ENCODE data around the gene PLEKHA1.

Gene PLEKHA1

GRCh38 chr10:122463466-122464249 lies 89.2 kb downstream of the PLEKHA1 start:
- DNase-seq, result no peak

- DNase-seq, result no peak
Measured at GRCh38 chr10:122464250-122464510, 89.7 kb downstream of the PLEKHA1 start.

DNA sequence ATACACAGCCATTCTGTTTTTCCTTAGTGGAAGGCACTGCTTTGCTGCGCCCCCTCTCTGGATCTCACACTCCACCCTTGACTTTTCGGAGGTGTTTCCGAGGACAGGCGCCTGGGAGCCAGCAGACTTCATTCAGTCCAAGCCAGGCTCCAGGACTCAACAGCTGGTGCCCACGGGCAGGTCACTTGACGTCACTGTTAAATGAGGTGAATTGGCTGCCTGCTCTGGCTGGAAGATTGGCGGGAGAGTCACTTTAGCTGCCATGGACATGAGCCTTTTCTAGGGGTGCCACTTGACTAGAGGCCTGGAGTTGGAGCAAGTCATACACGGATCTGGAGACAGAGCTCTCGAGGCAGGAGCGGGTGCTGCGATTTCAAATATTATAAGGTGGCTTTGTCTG lies 90.1 kb downstream of the PLEKHA1 start:
- DNase-seq, result no peak

GRCh38 chr10:122465401-122466040 lies 91.0 kb downstream of the PLEKHA1 start:
- DNase-seq, result no peak

- DNase-seq, result no peak
Measured at GRCh38 chr10:122466951-122467381, 92.5 kb downstream of the PLEKHA1 start.

DNA sequence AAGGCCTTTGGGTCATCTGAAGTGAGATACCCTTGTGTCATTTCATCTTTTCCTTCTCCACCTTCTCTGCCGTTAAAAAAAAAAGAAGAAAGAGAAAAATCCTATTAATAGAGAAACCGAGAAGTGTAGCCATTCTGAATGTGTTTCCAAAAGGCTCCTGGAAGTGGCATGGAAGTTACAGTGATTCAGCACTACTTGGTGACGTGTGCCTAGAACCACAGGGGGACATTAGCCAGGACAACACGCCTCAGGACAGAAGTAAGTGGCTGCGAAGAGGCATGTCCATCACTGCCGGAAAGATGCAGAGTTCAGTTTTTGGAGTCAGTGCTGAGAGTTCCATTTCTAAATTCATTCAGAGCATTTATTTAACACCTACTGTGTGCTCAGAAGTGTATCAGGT lies 93.2 kb downstream of the PLEKHA1 start:
- DNase-seq, result no peak

DNA sequence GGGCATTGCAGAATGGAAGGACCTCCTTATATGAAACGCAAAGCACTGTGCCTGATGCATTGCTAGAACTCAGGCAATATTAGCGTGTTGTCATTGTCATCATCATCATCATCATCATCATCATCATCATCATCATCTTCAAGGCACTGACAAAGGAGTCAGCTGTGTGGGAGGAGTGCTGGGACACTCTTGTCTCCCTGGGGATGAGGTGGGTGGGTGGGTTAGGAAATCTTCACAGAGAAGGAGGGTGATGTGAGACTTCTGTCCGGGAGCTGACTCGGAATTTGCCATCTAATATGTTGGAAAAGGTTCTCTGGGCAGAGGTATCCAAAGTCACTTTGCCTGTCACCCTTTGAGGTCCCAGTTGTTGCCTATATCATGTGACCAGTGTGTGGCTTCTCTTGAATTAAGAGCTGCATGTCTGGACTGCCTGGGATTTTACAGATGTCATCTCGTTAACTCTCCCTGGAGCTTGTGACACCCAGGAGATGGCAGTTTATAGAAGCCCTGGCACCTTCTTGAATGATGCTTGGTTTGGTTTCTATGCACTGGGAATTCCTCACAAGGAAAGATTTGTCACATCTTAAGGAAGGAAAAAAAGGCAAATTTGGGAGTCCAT lies 93.9 kb downstream of the PLEKHA1 start:
- no peak for DNase-seq

- no peak for DNase-seq
Measured at GRCh38 chr10:122468926-122469781, 94.6 kb downstream of the PLEKHA1 start.

DNA sequence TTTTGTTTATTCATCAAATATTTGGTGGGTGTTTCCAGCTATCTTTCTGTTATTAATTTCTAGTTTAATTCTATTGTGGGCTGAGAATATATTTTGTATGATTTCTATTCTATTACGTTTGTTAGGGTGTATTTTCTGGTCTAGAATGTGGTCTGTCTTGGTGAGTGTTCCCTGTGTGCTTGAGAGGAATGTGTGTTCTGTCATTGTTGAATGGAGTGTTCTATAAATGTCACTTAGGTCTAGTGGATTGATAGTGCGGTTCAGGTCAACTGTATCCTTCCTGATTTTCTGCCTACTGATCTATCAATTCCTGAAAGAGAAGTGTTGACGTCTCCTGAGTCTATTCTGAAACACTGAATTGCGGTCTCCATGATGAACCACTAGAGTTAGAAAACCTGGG lies 95.3 kb downstream of the PLEKHA1 start:
- DNase-seq, result no peak

DNA sequence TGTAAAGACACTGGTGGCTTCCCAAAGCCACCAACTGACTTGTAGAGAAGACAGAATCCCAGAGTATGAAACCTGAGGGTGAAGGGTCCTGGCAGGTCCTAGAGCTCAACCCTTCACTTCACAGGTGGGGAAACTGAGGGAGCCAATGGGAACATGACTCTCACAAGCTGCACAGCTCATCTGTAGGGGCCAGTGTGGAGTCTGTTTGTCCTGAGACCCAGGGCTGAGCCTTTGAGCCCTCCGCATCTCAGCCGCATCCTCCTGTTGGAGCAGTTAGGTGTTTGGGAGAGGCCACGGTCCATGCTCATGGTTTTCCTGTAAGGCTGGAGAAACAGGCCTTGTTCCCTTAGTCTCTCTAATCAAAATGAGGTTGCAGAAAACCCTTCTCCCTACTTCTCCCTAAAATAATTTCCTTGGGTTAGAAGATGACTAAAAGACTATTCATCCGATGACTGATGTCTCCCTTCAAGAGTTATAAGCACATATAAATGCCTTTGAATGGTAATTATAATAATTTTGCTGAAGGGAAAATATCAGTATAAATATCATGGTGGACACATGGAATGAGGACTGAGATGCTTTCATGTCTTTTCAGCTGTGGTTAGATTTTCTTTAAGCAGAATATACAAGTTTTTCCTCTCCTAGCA lies 97.1 kb downstream of the PLEKHA1 start:
- no peak for DNase-seq

DNA sequence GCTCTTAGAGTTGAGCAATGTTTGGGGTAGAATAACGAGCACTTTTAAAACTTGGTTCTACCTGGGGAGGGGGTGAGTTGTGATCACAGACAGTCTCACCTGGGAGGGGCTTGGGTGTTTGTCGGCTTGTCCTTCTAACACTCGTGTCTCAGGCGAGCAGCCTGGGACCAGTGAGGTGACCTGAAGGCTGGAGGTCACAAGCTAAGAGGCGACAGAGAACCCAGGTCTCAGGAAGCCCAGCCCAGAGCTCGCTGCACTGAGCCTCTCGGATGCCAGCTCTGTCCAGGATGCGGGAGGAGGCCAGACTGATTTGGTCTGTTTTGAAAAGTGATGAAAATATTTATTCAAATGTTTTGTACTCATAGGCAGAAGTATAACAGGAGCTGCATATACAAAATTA lies 98.6 kb downstream of the PLEKHA1 start:
- DNase-seq, result no peak

DNA sequence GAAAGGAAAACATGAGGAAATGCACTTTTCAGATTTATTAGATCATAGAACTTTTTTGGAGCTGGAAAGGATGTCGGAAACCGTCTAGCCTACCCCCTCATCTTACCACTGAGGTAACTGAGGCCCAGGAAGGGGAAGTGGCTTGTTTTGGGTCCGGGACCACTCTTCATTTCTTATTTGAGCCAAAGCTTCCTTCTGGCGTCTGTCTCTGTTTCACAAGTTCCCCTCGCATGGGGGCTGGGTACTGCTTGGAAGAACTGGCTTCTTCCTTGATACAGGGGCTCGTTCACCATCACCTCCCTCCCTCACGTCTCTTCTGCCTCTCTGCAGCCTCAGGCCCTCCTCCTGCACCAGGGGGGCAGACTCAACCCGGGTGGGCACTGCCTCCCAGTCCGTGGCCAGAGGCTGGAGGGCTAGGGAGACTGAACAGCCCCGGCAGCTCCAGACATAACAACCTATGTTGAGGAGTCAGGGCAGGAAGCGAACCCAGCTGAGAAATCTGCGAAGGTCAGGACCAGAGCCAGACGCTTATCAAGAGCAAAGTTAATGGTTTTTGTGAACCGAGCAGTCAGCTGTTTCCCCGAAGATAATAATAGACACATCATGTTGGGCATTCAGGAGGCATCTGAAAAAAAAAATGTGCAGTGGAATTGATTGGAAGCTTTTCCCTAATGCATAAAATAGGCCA lies 99.8 kb downstream of the PLEKHA1 start:
- no peak for DNase-seq

- DNase-seq, result no peak
Measured at GRCh38 chr10:122475100-122475499, 100.6 kb downstream of the PLEKHA1 start.

- no peak for DNase-seq
Measured at GRCh38 chr10:122475591-122476332, 101.3 kb downstream of the PLEKHA1 start.

- no peak for DNase-seq
Measured at GRCh38 chr10:122476333-122476695, 101.8 kb downstream of the PLEKHA1 start.

GRCh38 chr10:122477436-122477835 lies 102.9 kb downstream of the PLEKHA1 start:
- no peak for DNase-seq

DNA sequence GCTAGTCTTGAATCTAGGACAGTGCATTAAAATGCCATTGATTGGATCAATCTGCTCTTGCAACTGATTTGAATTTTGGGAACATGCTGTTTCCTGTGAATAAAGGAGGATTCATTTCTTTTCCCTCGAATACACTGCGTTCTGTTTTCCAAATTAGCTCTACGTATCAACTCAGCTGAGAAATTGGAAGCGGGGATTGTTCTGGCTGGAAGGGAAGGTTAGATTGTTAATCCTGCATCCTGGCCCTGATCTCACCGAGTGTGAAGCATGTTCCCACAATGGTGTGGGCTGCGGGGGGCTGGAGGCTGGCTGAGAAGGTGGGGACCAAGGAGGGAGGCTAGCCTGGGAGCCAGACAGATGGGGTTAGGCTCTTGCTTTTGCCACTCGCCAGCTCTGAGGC lies 104.5 kb downstream of the PLEKHA1 start:
- DNase-seq, result no peak

DNA sequence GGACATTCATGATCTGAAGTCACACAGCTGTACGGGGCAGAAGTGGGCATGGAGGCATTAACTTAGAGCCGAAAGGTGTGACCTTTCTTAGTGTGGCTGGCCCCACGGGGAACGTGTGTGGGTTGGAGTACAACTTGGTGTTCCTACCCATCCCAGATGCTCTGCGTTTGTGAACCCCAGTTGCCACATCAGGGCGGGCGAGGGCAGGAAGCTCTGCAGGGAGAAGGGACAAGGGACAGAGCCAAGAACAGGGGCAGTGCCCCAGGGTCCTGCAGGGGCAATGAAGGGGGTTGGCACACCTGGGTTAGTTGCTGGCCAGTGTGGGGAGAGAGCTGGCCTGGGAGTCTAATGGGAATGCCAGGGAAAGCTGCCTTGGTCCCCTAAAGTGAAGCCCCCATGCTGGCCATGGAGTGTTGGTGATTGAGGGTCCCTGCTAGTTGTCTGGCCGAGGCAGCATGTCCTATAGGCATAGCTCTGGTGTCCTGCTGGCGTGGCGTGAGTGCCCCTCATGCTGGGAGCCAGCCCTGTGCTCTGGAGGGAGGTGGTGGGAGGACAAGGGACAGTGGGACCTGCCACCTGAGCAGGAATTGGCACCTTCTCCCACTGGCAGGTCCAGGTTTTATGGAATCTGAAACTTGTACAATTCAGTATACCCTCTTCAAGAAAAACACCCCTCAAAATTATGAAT lies 105.8 kb downstream of the PLEKHA1 start:
- no peak for DNase-seq

- no peak for DNase-seq
Measured at GRCh38 chr10:122481296-122482056, 107.0 kb downstream of the PLEKHA1 start.

Data from NCI-H1694 (cell line).